AG09309 (cell line): ENCODE measurements around the gene CNTNAP2.

Source experiments
- DNase-seq: peaks from one replicate; pipeline ENCODE4 v3.0.0-alpha.2; 2010; ENCODE audit warnings: low read depth
- H3K4me3 ChIP-seq: 2 replicates; pipeline ENCODE4 v1.5.1; 2011; ENCODE audit warnings: mild to moderate bottlenecking, low read depth, low read length, moderate library complexity; ENCODE audit not compliant: control insufficient read depth
- CTCF ChIP-seq: IDR thresholded peaks from 2 replicates; pipeline ENCODE4 v1.5.1; 2011; ENCODE audit warnings: mild to moderate bottlenecking, low read depth, low read length, inconsistent platforms; ENCODE audit not compliant: insufficient read depth, control insufficient read depth; ENCODE audit errors: missing control alignments

Gene CNTNAP2

GRCh38 chr7:147885869-147886268 is 1769.3 kb downstream of the CNTNAP2 start:
- no peak for DNase-seq
- no peak overlapping the region for H3K4me3 ChIP-seq
- no peak for TF ChIP-seq CTCF

GRCh38 chr7:147894271-147894670 is 1777.7 kb downstream of the CNTNAP2 start:
- no peak for TF ChIP-seq CTCF
- DNase-seq = peak; percentile 10
- no peak overlapping the region for H3K4me3 ChIP-seq

- no peak for DNase-seq
Measured at GRCh38 chr7:147896121-147896520, 1779.5 kb downstream of the CNTNAP2 start.

GRCh38 chr7:147903536-147904218 is 1787.1 kb downstream of the CNTNAP2 start:
- H3K4me3 ChIP-seq = no peak overlapping the region
- no peak for TF ChIP-seq CTCF
- no peak for DNase-seq

More at GRCh38 chr7:147896121-147896520, 1779.5 kb downstream of the CNTNAP2 start:
- no peak for TF ChIP-seq CTCF
- no peak overlapping the region for H3K4me3 ChIP-seq

- TF ChIP-seq CTCF = no peak
- no peak overlapping the region for H3K4me3 ChIP-seq
- DNase-seq = no peak
Measured at GRCh38 chr7:147904219-147904576, 1787.6 kb downstream of the CNTNAP2 start.

GRCh38 chr7:147909431-147910148 is 1793.0 kb downstream of the CNTNAP2 start:
- no peak for TF ChIP-seq CTCF
- no peak overlapping the region for H3K4me3 ChIP-seq
- no peak for DNase-seq

GRCh38 chr7:147911201-147911601 is 1794.6 kb downstream of the CNTNAP2 start:
- DNase-seq = no peak
- no peak overlapping the region for H3K4me3 ChIP-seq
- no peak for TF ChIP-seq CTCF
